ENCODE measurements around the gene LAMA2.

- TF ChIP-seq CTCF (IDR thresholded peaks at IDR 0.05) (no peak), POLR2A (IDR thresholded peaks at IDR 0.05) (no peak), EP300 (IDR thresholded peaks at IDR 0.05) (no peak)
Measured at GRCh38 chr6:129551486-129551885, 668.5 kb downstream of the LAMA2 start.
